Activated CD8-positive, alpha-beta memory T cell treated with anti-CD3 and anti-CD28 coated beads for 36 hours (primary cell): ENCODE measurements around the gene TBL1XR1. TPM values are rescaled to one million over a fixed set of nuclear protein-coding genes. Genes with fewer than 3 reads are reported as not detected.

Source experiments
- CTCF ChIA-PET: fragments of 350-600 bp; sonication (Branson Sonifier 250); formaldehyde crosslinking; loops from one replicate; lab custom pipeline; 2021; ENCODE audit warnings: antibody characterized with exemption; lab: Charles Lee
- POLR2A ChIA-PET: fragments of 350-600 bp; sonication (Branson Sonifier 250); formaldehyde crosslinking; loops from one replicate; lab custom pipeline; 2021; ENCODE audit warnings: antibody characterized with exemption; lab: Charles Lee
- total RNA-seq, 2 experiments: library from RNA; stranded (reverse); gene quantifications; one replicate each; pipeline ENCODE4 v1.2.3, GENCODE V29; 2021

TBL1XR1 gene
- total RNA-seq, 2 experiments from 2014 or later, result 197 to 208 TPM

DNA sequence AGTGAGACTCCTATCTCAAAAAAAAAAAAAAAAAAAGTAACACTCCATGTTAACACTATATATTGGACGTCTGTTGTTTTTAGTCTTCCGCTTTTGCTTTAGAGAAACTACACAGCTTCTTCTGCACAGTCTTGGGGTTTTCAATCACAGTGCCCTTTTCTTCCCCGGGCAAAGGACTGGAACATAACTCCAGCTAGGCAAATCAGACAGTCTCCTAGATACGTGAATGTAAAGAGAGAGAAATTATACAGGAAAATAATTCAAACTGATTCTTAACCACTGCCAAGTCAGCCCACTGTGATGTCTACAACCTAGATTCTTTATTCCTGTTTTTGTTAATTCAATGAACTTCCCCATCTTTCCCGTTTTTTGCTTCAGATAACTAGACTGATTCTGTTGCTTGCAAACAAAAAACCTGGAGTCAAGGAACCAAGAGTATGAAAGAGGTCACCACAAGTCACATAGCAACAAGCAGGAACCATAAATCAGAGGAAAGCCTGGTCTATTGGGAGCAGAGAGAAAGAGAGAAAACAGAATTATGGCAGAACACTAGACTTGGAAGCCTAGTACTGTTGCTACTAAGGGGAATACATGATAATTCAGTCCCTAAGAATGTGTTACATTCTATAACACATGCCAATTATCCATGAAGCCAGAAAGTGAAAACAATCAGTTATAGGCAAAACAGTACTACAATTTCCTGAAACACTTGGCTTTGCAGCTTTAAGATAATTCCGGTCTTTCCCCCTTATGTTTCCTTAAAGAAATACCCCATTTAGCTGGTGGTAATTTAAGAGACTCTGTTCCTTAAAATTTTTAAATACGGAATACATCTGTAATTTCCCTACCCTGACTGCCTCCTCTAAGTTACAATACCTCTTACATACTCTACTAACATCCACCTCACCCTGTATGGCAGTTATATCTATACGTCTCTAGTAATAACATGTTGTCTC is 63.1 kb downstream of the TBL1XR1 start:
- ChIA-PET CTCF (no interaction called here), POLR2A (no interaction called here)

DNA sequence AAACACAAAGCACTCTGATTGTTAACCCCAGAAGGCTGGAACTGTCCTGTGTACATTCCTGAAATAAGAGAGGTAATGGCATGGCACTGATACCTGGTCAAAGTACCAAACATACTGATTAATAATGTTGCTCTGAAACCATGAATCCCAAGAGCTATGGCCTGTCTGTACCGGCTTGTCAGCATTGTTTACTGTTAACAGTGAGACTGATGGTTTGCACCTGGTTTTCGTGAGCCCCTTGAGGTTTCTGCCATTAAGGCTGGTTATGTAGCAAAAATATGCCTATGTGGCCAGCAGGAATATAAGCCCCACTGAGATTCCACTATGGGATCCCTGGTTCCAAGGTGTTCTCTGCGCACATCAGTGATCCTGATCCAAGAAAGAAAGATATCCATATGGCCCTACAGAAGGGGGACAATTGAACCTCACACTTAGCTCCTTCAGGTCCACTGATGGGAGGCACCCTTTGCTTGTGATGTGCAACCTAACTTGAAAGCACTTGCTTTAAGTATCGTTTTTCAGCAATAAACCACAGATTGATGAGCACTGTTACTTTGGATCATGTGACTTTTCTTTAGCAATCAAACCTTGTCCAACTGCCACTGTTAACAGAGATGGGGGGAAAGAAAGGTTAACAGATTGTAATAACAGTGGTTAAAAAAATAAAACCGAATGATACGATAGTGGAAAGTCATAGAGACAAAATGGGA is 65.2 kb downstream of the TBL1XR1 start:
- POLR2A ChIA-PET, result interaction anchor here (0.7 kb wide), 1 partner anchor 12 kb away, joined by 6 read pairs; no protein-coding TSS in a partner anchor

DNA sequence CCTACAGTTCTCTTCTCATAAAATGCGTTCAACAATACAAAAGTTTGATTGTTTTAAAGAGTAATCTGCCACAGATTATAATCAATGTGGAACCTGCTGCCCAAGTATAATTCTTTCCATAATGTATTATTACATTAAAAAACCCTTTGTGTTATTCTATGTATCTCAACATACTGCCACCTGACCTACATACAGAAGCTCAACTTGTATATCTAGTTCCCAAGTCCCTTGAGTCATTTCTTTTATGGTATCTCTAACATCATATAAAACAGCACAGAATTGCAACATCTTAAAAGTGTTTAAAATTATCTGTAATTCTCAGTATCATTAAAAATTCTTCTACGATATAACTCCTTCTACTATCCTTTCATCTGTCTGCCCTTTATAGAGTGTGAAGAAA is 70.3 kb downstream of the TBL1XR1 start:
- CTCF ChIA-PET, result no interaction called here
- POLR2A ChIA-PET, result interaction anchor here (0.6 kb wide), 1 partner anchor 69 kb away, joined by 3 read pairs; no protein-coding TSS in a partner anchor

More for the DNA sequence above, 65.2 kb downstream of the TBL1XR1 start:
- CTCF ChIA-PET, result no interaction called here

DNA sequence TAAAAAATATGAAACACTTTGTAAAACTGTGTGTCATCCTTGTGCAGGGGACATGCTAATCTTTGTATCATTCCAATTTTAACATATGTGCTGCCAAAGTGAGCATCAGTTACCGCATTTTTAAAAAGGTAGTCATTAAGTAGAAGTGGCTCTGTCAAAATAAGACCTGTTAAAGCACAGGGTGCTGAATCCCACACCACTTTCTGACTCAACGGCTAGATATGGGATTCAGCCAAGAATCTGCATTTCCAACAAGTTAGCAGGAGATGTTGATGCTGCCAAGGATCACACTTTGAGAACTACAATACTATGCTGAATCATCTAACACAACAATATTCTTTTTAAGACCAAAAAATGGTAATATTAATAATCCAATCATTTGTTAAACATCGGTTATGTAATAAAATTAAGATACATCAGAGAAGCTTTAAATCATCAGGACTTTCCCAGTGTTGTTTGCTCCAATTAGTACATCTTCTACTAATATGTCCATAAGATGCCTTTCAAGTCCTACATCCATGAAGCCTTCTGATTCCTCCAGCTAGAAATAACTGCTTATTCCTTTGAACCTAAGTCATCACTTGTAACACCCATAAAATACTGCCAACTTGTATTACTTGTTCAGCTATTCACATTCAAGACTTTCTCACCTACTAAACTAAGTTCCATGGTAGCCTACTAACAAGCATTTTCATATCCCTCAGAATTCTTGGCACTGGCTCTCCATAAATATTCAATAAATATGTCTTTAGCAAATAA is 71.1 kb downstream of the TBL1XR1 start:
- POLR2A ChIA-PET, result no interaction called here
- CTCF ChIA-PET, result no interaction called here

DNA sequence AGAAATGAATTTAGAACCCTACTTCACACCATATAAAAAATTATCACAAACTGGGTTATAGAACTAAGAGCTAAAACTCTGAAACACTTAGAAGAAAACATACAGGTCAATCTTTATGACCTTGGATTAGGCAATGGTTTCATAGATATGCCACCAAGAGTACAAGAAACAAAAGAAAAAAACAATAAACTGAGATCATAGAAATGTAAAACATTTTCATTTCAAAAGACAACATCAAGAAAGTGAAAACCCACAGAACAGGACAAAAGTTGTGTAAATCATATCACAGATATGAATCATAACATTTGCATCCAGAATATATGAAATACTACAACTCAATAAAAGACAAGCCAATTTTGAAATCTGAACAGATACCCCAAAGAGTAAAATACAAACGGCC is 72.4 kb downstream of the TBL1XR1 start:
- ChIA-PET CTCF (no interaction called here), POLR2A (no interaction called here)

DNA sequence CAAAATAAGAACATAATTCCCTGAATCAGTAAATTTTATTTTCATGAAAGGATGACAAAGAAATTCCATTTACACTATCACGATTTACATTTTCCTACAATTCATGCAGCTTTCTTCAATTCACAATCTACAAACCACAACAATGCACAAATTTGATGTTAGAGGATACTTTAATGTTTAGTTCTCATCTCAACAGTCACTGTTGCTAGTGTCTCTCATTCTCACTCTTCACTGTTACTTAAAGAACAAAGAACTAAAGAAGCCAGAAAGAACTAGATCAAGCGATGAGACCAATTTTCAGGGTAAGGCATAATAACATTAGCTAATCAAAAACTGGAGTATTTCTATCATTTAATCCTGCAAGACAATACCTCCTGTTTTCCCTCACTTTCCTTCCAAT is 73.5 kb downstream of the TBL1XR1 start:
- CTCF ChIA-PET, result no interaction called here
- POLR2A ChIA-PET, result interaction anchor here (0.5 kb wide), 1 partner anchor 13 kb away, joined by 3 read pairs; no protein-coding TSS in a partner anchor

DNA sequence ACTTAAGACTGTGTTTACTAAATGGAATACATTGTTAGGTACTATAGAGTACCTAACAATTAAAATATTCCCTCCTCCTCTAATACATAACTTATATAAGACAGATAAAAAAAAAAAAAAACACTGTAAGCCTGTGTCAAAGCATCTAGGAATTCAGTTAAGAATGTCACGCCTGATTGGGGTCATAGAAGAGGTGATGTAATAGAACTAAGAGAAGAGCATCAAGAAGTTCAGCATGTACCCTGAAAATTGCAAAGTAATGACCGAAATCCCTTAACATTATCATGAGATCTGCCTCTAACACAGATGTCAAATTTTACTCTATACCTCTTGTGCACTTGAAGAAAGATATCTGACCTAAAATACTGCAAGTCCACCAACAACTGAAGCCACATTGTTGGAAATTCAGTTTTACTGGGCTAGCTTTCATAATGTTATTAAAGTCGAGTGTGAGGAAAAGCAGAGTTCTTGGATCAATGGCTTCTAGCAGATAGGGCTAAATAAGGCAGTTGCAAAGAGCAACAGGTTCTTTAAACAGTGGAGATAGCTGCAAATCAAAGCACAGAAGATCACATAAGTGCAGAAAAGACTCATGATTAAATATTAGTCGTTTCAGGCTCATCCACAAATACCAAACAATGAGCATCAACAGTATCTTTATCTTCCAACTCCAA is 75.0 kb downstream of the TBL1XR1 start:
- ChIA-PET CTCF (no interaction called here), POLR2A (interaction anchor here (0.6 kb wide), 1 partner anchor 24 kb away, joined by 6 read pairs; no protein-coding TSS in a partner anchor)

DNA sequence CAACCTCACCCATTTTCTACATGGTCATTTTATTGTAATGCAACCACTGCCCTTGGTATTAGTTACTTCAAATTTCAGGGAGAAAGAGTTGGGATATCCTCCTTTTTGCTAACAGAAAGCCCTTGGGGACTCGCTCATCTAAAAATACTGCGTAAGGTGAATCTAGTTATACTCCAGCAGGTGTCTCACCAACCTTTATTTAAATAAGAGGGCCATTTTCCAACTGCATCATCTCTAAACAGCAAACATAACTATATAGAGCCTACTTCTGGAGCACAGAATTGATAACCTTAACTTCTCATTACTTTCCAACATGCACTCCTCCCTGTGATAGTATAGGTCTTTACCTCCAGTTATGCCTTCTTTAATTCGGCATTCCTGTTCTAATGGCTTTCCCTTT is 77.5 kb downstream of the TBL1XR1 start:
- ChIA-PET CTCF (no interaction called here), POLR2A (no interaction called here)

DNA sequence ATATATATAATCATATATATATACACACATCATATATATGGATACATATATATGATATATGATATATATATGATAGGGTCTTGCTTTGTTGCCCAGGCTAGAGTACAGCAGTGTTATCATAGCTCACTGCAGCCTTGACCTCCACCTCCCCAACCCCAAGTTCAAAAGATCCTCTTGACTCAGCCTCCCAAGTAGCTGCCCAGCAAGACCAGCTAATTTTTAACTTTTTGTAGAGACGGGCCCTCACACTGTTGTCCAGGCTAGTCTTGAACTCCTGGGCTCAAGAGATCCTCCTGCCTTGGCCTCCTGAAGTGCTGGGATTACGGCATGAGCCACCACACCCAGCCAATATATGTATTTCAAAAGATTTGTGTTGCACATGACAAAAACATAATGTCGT is 83.0 kb downstream of the TBL1XR1 start:
- POLR2A ChIA-PET, result no interaction called here
- CTCF ChIA-PET, result no interaction called here

DNA sequence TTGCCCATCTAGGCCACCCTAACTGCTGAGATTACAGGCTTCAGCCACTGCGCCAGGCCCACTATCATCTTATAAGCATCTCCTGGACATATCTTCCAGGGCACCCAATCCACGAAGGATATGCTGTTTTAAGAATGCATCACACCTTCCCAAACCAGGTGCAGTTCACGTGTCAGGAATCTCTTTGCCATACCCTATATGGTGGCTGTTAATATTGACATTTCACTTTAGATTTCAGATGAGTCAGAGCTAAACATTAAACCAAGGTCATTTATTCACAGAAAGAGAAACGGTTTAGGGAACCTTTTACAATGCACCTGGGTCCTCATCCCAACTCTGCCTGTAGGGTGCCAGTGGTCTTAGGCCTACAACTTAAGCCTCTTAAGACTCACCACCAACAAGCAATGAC is 85.7 kb downstream of the TBL1XR1 start:
- ChIA-PET POLR2A (interaction anchor here (0.6 kb wide), 1 partner anchor 11 kb away, joined by 4 read pairs; no protein-coding TSS in a partner anchor), CTCF (interaction anchor here (0.6 kb wide), 1 partner anchor 105 kb away, joined by 3 read pairs; no protein-coding TSS in a partner anchor)

DNA sequence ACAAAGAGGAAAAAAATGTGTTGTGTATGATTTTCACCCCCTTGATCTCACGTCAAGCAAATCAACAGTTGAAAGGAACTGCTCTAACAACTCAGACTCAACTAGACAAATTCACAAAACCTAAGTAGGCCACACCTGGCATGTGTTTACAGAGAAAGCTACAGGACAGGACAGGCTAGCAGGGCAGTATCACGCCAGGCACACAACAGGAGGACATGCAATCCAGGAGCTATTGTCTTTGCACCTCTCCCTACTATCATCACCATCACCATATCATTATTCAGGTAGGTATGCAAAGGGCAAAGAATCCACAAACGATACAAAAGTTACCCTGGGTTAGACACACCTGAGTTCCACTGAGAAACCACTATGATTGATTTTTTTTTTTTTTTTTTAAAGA is 86.4 kb downstream of the TBL1XR1 start:
- POLR2A ChIA-PET, result interaction anchor here (0.6 to 0.7 kb wide), 2 partner anchors 10 to 13 kb away, joined by 3 to 4 read pairs; no protein-coding TSS in a partner anchor
- CTCF ChIA-PET, result no interaction called here

DNA sequence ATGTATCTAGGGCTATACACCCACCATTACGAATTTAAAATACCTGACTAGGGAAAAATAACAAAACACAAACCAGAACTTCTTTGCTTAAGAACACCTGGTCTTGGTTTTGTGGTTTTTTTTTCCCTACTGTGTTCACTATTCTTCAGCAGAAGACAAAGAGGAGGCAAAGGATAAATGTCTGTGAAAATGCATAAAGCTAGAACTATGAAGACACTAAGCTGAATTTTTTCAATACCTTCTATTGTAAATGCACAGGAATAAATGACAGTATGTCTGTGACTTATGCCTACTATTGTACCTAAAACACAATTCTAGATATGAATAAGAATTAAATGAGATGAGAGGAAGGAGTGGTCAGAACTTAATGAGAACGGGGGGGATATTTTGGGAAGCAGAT is 86.9 kb downstream of the TBL1XR1 start:
- POLR2A ChIA-PET, result interaction anchor here (0.7 kb wide), 1 partner anchor 14 kb away, joined by 3 read pairs; no protein-coding TSS in a partner anchor
- CTCF ChIA-PET, result no interaction called here

DNA sequence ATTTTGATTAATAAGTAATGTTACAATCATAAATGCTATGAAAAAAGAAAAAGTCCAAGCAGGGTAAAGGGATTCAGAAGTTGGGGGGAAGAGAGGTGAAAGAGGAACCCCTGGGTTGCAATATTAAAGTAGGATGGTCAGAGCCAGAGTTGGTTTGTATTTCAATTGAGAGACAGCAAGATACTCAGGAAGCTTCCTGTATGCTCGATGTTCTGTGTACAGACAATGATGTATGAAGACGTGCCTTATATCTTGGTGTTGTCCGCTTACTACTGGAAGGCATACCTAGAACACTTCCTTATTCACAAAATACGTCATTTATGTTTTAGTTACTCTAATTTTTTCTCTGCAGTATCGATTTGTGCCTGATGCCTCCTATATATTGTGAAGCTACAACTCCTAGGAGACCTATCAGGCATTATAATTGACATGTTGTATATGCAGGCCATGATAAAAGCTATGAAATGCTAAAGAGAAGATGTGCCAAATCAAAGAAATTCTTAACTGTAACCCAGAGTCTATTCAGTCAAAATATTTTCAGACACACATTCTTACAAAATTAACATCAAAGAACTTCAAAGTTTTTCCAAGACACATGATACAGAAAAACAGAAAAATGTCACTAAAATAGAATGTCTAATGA is 87.5 kb downstream of the TBL1XR1 start:
- ChIA-PET CTCF (no interaction called here), POLR2A (no interaction called here)

DNA sequence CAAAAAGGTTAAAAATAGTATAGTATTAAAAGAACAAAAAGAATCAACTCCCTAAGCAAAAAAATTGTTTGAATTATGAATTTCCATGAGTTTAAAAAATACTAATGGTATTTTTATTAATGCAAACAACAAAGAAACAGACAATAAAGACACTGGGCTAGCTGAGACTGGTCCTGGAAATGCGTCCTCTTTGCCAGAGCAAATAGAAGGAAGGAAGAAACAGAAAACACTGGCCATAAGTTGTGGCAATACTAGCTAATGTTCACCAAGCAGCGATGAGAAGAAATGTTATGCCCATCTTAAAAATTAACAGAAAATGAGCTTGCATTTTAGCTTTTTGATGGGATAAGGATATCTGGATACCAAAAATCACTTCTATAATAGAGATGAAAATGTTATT is 88.6 kb downstream of the TBL1XR1 start:
- ChIA-PET POLR2A (no interaction called here), CTCF (no interaction called here)

DNA sequence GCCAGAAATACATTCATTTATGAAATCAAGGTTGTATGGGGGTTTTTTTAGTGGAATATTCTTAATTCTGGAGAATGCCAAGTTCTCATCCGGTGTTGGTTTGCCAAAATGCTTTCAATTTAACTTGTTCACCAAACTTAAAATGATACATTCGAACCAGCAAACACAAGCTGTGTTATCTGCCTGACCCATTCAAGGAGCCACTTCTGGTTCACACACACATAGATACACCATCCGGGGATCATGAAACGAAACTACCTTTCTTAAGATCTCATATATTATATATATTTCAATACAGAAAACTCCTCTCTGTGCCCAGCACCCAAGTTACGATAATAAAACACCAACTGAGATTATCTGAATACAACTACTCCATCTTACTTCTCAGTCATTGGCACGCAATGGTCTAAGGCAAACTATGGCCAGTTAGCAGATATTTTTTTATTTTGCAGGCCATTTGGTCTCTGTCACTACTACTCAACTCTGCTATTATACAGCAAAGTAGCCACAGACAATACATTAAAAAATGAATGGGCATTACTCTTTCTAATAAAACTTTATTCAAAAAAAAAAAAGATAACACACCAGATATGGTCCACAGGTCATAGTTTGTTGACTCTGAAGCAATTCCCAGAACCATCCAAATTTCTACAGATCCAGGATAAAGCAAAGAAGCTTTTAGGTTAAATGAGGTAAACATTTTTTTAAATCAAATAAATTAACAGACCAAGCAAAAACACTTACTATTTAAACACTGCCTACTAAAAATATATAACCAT is 89.6 kb downstream of the TBL1XR1 start:
- ChIA-PET POLR2A (interaction anchor here (0.5 to 0.6 kb wide), 2 partner anchors 89 to 290 kb away, joined by 3 to 8 read pairs; no protein-coding TSS in a partner anchor), CTCF (interaction anchor here (0.5 kb wide), 1 partner anchor 132 kb away, joined by 3 read pairs; no protein-coding TSS in a partner anchor)

DNA sequence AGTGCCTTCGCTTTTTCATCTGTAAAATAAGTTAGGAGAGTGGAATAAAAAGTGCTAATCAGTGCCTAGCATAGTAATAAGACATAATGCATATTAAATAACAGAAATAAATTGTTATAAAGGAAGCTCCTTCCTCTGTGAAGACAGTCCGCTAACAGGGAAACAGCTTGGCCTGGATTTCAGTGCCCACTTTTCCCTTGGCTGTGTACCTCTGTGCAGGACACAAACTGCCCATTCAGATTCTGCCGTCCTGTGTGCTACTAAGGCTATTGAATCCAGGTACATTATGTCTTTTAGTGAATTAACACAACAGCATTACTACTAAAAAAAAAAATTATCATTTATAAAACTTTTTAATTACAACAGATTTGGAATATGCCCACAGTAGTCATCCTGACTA is 90.7 kb downstream of the TBL1XR1 start:
- CTCF ChIA-PET, result no interaction called here
- POLR2A ChIA-PET, result no interaction called here

DNA sequence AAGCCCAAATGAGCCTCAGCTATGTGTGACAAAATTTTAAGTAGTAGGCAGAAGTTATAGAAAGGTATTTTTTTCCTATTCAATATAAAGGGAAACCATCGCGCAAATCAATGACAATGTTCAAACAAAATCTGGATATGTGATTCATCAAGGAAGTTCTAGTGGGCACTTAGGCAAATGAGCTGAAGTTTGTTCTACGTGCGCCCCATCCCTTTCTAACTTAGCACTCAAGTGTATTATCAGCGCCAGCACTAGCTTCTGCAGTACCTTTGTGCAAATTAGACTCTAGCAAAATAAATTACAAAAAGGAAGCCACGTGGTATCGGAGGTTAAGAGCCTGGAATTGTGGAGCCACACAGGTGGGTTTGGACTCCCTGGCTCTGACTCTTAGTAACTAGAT is 91.1 kb downstream of the TBL1XR1 start:
- ChIA-PET POLR2A (no interaction called here), CTCF (no interaction called here)
